HG03064 (cell line): ENCODE data around the gene PRLR.

ENCODE experiments used
- ATAC-seq: cut with Tn5 transposase; IDR thresholded peaks from one replicate; pipeline ENCODE4 v1.9.1; 2021; ENCODE audit warnings: low read depth; ENCODE audit not compliant: unreplicated experiment

The PRLR gene

GRCh38 chr5:35009657-35010056, 220.6 kb downstream of the PRLR start:
- no peak for ATAC-seq

GRCh38 chr5:35009019-35009418, 221.3 kb downstream of the PRLR start:
- no peak for ATAC-seq

GRCh38 chr5:35004771-35005170, 225.5 kb downstream of the PRLR start:
- no peak for ATAC-seq

- no peak for ATAC-seq
These were observed 226.1 kb downstream of the PRLR start for GRCh38 chr5:35004200-35004599.

- ATAC-seq: no peak
These were observed 227.0 kb downstream of the PRLR start for GRCh38 chr5:35003018-35003957.

GRCh38 chr5:35002459-35002858, 227.8 kb downstream of the PRLR start:
- ATAC-seq: no peak

- no peak for ATAC-seq
These were observed 228.4 kb downstream of the PRLR start for GRCh38 chr5:35001842-35002241.
